C1 segment of cervical spinal cord (tissue), 14 donors: ENCODE data around the gene TPRN.

Experiments used
- DNase-seq, 14 donors: peaks; one replicate each; lab custom pipeline; 2025; lab: John Stamatoyannopoulos, UW

Gene TPRN

GRCh38 chr9:137173796-137174664, 26.5 kb downstream of the TPRN start:
- DNase-seq: no peak

- DNase-seq: peak in 1 of 14 donors; percentile 42
Observed at GRCh38 chr9:137172901-137173795, 27.4 kb downstream of the TPRN start.

- DNase-seq: no peak
Observed at GRCh38 chr9:137171149-137171900, 29.2 kb downstream of the TPRN start.

- no peak for DNase-seq
Observed at GRCh38 chr9:137170486-137171148, 29.9 kb downstream of the TPRN start.

GRCh38 chr9:137169896-137170358, 30.6 kb downstream of the TPRN start, which contains the start of gene LRRC26:
TSS of gene LRRC26 (minus strand) at chr9:137170051. CDS start at chr9:137169943, 108 bp downstream.
- no peak for DNase-seq

GRCh38 chr9:137168904-137169856, 31.4 kb downstream of the TPRN start:
- DNase-seq: peak in 2 of 14 donors; percentile 26 to 79

GRCh38 chr9:137168573-137168903, 32.0 kb downstream of the TPRN start:
- peak in 1 of 14 donors; percentile 72 for DNase-seq

- peak in 1 of 14 donors; percentile 68 for DNase-seq
Observed at GRCh38 chr9:137167747-137168572, 32.6 kb downstream of the TPRN start.

GRCh38 chr9:137167277-137167746, 33.2 kb downstream of the TPRN start:
- peak in 1 of 14 donors; percentile 45 for DNase-seq

GRCh38 chr9:137166380-137167229, 33.9 kb downstream of the TPRN start:
- peak in 1 of 14 donors; percentile 69 for DNase-seq

- no peak for DNase-seq
Observed at GRCh38 chr9:137165250-137165836, 35.2 kb downstream of the TPRN start.

- no peak for DNase-seq
Observed at GRCh38 chr9:137164370-137165249, 35.9 kb downstream of the TPRN start.

GRCh38 chr9:137163805-137164204, 36.7 kb downstream of the TPRN start:
- DNase-seq: no peak

- DNase-seq: no peak
Observed at GRCh38 chr9:137163365-137163715, 37.2 kb downstream of the TPRN start.

GRCh38 chr9:137162505-137163364, 37.8 kb downstream of the TPRN start:
- DNase-seq: no peak
